HS-5 (cell line): Measurements from ENCODE around the gene ST8SIA6.
"Not testable (repeated sequence)": the region's sequence is repeated elsewhere in the genome, so short reads cannot be mapped to it uniquely, and the experiment has no call there.

Experiments
- DNase-seq: peaks from one replicate; pipeline ENCODE4 v3.0.0-alpha.2; 2012; ENCODE audit warnings: low read depth

Gene ST8SIA6

DNA sequence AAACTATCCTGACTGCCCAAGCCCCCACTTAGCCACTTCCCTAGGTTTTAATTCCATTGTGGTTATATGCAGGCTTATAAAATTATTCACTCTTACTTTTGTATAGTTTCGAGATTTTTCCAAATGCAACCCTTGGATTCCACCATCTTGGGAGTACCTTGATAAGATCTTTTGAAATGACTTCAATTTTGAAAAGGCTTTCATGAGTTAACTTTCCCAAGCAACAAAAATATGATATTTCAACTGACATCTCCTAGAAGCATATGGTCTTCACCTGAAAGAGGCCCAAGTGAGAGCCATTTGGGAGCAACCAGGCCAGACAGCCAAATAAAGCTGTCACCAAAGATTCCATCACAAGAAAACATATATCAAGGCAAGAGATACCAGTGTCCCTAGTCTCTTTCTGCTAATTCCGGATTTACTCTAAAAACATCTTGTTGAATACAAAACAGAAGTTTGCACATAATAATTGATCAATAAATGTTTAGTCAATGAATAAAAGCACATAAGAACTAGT, 1.7 kb upstream of the ST8SIA6 start:
- no peak for DNase-seq

DNA sequence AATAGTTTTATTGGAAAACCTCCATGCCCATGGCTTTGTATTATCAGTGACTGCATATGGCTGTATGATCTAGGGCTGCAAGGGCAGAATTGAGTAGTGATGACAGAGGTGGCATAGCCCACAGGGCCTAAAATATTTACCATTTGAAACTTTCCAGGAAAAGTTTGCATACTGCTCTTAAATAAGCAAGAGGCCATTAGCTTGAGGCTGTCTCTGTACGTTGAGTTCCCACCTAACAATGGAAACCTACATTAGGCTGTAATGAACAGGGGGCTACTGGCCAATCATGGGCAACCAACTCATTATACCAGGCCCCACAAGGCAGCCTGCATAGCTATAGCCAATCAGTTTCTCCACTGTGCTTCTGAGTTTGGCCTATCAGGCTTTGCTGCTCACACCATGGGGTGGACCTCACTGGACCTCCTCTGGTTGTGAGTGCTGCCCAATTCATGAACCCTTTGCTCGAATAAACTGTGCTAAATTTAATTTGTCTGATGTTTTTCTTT, 673 bp upstream of the ST8SIA6 start:
- no peak for DNase-seq

DNA sequence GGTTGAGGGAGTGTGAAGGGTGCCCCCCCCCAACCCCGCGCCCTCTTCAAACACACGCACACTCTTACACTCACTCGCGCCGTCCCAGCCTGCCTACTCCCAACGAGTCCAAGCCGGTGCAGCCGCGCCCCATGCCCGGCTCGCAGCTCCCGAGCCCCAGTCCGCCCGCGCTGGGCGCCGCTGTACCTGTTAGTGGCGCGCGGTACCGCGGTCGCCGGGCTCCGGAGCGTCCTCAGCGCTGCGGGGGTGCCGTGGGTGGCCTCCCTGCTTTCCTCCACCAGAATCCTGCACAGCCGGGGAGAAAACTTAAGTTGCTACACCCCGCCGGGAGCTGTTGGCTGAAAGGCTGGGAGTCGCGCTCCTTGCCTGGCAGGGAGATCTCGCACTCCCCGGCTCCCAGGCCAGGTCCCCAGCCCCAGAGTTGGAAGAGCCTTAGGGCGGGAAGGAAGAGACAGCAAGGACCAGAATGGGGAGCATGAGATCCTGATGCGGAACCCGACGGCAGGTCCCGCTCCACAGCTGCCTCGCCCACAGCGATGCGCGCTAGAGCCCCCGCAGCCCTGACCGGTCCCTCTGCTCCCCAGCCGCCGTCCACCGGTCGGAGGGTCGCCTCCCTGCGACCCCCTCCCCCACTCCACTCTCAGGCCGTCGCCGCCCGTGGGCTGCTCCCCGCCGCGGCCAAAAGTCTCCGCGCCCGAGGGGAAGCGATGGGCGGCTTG, 863 bp downstream of the ST8SIA6 start:
- DNase-seq = no peak

DNA sequence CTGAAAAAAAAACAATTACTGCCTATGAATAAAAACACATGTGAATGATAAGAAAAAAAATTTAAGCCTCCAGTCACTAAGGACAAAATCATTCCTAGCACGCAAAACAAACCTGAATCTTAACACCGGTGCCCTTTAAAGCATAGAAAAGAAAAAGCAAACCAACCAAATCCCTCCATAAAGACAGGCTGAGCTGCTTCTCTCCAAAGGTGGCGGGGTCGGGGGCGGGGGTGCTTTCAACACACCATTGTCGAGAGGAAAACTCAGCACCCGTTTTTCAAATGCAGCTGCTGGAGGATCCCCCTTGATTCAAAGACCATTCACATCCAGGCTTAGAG, 1.4 kb downstream of the ST8SIA6 start:
- DNase-seq = no peak

DNA sequence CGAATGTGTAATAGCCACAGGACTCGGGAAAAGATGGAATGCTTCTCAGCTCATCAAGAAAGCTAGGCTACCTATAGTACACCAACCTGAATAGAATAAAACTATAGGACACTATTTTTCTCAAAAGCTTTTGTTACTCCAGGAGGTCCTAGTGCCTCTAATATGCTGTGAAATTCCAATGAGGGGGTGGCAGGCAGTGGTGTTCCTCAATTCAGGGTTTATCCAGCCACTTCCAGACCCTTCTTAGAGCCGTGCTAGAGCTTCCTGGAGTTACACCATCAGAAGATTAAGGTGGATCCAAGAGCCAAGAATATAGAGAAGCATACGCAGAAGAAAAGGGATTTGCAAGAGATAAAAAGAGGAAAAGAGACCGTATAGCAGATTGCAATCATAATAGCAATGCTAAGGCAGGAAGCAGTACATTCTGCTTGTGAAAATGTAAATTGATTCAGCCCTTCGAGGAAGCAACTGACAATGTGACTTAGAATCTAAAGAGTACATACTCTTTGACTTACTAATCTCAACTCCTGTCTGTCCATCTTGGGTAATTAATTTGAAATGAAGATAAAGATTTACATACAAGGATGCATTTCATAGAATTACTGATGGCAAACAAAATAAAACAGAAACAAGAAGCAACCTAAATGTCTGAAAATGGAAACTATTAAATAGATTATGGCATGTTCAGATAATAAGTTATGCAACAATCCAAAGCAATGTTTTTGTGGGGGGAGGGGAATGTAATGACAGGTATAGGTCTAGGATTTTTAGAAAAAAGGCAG, 2.1 kb downstream of the ST8SIA6 start:
- DNase-seq = no peak

DNA sequence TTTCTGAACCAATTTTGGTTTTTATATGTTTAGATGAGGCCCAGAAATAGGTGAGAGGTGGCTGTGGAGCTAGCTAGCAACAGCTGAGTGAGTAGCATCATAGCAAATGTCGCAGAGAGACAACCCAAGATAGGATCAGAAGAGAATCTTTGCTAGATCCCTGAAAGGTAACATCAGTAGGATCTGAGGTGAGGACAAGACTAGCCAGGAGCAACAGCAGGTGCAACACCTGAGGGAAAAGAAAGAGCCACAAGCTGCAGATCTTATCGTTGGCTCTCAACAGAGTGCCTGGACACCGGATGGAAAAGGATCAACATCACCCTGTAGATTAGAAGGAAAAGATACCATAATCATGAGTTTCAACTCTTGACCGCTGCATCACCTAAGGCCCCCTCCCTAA, 4.4 kb downstream of the ST8SIA6 start:
- DNase-seq = no peak

DNA sequence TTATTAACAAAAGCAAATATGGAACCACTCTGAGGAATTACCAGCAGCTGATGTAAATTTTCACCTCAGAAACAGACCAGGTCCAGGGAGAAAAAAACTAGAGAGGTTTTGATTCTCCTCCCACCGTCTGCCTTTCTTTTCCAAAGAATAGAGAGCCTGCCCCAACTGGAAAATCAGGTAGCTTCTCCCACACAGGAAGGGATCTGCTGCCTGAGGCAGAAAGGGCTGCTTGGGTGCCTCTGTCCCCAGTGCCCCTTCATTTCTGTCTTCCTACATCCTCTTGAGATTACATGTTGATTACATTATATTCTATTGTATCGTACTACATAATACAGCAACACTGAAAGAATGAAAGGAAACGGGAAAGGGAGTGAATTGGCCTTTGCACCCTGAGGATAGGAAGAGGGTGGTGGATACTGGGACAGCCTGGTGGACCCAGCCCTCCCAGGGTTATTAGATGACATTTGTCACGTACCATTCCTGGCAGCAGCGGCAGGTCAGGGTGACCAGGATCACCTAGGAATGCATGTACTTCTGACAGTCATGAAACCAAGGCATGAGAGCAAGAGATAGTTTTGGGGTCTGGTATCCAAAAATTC, 8.9 kb downstream of the ST8SIA6 start:
- no peak for DNase-seq

DNA sequence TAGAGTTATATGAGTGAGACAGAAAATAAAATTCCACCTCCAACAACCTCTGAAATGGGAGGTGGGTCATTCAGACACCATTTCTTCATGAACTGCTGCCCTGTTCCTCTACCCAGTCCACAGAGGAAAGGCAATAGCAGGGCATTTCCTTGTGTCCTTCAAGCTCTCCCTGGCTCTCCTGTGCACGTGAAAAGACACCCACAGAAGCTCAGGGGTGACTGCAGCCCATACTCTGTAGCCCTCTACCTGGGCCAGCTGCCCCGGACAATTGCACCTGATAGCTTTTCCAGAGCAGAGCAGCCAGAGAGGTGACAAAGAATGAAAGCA, 10.0 kb downstream of the ST8SIA6 start:
- DNase-seq = no peak

DNA sequence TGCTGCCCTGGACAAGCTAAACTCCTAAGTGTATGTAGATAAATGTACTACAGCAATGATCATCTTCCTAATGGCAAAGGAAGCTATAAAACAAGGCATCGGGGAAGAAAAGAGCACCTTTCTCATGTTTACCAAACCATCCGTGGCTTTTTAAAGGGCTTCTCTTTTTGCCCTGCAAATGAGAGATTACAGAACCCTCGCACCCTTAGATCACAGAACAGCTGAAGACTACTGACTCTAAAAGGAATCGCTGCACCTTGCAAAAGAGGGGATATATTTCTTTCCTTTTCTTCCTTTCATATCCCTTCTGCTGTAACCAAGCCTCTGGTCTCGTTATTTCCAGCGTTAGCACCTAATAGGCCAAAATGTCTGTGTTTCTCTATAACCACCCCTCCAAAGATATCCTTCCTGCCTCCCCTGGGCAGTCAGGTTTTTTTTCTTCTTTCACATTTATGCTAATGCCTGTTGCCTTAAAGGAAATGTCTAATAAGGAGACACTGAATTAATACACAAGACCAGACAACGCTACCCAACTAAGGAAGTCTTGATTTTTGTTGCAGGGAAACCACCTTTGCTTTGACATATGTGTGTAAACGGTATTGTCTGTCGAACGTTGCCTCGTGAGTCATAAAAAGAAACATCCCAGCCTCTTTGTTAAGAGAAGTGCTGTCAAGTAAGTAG, 10.5 kb downstream of the ST8SIA6 start:
- DNase-seq = no peak

DNA sequence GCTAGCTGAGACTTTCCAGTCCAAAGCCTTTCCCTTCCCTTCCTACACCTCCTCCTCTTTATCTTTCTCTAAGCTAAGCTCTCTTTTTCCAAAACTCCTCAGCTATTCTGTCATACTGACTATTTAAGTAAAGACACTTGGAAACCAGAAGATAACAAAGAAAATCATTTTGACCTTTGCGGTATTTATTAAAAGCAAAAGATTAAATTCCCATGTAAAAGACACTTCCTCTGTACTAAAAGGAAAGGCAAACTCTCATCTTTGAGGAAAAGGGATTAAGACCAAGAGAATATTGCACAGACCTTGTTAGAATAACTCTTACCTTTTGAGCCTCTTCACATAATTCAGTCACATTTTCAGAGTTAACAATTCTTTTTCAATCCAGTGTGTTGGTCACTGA, 15.8 kb downstream of the ST8SIA6 start:
- no peak for DNase-seq

DNA sequence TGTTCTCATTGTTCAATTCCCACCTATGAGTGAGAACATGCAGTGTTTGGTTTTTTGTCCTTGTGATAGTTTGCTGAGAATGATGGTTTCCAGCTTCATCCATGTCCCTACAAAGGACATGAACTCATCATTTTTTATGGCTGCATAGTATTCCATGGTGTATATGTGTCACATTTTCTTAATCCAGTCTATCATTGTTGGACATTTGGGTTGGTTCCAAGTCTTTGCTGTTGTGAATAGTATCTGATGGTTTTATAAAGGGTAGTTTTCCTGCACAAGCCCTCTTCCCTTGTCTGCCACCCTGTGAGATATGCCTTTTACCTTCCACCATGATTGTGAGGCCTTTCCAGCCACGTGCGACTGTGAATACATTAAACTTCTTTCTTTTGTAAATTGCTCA, 17.8 kb downstream of the ST8SIA6 start:
- not testable (repeated sequence) for DNase-seq

DNA sequence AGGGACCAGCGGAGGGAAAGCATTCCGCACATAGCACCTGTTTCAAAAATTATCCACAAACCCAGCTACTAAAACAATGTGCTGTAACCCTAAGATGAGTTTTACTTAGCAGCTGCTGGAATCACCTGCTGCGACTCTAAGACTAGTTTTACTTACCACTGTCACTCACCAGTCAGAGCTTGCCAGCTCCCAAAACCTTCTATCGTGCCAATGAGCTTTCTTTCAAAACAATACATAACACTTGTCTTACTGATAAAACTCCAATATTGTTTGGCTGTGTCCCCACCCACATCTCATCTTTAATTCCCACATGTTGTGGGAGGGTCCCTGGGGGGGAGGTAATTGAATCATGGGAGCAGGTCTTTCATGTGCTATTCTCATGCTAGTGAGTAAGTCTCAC, 18.4 kb downstream of the ST8SIA6 start:
- no peak for DNase-seq

DNA sequence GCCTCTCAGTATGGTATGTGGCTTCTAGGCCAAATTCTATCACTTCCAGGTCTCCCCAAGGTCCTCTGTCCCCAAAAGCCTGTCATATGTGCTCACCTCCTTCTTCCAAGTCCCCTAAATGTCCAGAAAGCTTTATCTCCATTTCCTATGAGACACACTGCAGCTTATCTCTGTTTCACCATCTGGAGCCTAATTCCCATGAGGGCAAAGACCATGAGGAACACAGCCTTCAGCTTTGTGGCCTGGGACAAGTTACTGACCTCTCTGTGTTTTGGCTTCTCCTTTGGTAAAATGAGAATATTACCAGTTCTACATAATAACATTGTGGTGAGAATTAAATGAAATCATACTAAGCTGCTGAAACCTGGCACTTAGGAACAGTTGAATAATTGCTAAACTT, 19.2 kb downstream of the ST8SIA6 start:
- no peak for DNase-seq

DNA sequence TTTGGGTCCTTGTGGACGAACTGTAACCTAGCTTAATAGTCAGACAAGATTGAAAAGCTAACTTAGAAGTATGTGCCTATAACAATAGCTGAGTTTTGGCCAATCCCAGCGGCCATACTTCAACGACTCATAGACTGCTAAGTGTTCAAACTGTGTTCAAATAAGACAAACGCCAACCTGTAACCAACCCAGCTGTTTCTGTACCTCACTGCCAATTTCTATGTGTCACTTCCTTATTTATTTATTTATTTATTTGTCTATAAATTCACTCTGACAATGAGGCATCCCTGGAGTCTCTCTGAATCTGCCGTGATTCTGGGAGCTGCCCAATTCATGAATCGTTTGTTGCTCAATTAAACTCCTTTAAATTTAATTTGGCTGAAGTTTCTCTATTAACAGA, 21.7 kb downstream of the ST8SIA6 start:
- DNase-seq = no peak

DNA sequence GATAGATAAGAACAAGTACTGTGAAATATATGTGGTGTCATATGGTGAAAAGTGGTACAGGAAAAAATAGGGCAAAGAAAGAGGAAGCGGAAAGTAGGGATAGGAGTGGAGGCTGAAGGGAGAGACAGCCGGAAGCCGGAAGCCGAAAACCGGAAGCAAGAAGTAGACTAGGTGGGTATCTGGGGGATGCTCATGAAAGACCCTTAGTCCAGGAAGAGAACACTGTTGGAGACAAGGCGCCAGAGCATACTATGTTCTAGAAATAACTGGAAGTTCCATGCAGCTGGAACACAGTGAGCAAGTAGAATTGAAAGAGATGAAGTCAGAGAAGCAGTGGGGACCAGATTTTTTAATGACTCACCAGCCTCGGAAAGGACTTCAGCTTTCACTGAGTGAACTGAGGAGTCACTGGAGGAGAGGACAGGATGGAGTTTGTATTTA, 22.5 kb downstream of the ST8SIA6 start:
- no peak for DNase-seq

DNA sequence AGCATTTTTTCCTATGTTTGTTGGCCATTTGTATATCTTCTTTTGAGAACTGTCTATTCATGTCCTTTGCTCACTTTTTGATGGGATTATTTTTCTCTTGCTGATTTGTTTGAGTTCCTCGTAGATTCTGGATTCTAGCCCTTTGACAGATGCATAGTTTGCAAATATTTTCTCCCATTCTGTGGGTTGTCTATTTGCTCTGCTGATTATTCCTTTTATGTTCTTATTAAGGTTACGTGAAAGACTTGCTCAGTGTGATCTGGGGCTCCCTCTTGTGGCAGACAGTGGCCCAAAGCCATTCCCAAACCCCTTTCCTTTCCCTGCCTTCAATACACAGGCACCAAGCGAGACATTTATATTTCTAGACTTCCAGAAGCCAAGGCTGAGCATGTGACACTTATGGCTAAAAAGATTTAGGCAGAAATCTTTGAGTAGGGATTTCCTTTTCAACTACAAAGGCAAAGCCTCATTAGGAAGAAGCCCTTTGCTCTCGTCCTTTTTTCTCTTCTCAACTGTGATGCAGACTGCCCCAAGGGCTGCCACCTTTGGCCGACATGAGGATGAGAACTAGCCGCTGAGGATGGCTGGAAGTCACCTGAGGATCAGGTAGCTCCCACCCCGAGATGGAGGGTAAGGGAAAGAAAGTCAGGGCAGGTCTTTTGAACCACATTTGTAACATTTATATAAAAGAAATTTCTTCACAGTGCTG, 23.6 kb downstream of the ST8SIA6 start:
- DNase-seq = no peak

DNA sequence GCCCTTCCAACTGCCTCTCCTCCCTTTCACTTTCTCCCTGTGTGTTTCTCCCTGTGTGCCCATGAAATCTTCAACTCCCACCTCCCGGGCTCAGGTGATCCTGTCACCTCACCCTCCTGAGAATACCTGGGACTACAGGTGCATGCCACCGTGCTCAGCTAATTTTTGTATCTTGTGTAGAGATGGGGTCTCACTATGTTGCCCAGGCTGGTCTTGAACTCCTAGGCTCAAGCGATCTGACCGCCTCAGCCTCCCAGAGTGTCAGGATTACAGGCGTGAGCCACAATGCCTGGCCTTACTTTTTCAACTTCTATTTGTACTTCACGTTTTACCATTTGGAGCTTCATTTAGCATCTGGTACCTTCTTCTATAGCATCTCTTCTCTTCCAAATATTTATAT, 24.9 kb downstream of the ST8SIA6 start:
- no peak for DNase-seq

DNA sequence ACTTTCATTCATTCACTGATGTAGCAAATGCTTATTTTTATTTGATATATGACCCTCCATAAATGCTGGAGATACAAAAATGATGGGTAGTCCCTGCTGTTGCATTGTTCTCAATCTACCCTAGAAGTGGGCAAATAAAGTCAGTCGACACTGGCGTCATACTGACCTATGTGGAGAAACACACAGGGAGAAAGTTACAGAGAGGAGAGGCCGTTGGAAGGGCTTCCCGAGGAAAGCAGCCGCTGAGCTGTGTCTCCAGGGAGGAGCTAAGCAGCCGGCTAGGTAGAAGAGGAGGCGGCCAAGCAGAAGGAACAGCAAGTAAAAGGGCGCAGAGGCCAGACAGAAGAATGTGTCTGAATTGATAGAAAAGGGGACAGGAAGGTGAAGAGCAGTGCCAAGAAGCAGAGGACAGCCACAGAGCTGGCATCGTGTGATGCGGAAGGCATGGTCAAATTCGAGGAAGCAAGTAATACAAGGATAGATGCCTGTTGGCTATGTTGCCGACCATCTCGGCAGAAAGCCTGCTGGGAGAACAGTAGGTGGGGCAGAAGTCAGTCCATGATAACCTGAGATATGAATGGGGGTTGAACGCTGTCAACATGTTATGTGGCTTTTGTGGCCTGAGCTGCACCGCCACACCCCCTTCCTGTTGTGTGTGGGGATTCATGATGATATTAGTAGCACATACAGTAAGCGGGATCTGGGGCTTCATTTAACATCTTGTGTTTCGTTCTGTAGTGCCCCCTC, 25.9 kb downstream of the ST8SIA6 start:
- no peak for DNase-seq

DNA sequence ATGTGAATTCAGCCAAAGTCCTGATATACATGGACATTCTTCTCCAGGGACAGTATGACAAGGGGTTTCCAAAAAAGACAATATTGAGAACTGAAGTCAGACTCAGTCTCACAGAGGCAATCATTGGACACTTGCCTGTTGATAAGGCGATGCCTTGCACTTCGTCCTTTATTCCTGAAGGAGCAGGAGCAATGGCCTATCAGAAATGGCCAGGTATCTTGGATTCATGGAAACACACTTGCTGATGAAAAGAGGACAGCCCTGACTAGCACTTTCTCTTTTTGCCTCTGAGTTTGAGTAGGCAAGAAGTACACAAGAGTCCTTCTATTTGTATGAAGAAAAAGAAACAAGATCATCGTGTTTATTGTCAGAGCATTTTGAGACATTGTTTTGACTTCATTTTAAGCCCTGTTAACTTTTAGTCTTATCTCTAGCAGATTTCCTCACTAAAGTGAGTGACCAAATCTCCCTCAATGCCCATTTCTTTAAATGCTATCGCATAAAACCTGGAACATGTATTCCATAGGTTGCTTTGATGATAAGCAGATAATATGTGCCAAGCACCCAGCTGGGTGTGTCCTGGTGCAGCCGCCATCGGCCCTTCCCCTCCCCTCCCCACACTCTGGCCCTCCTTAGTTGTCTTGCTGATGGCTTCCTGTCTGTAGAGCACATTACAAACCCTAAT, 26.6 kb downstream of the ST8SIA6 start:
- DNase-seq = no peak

DNA sequence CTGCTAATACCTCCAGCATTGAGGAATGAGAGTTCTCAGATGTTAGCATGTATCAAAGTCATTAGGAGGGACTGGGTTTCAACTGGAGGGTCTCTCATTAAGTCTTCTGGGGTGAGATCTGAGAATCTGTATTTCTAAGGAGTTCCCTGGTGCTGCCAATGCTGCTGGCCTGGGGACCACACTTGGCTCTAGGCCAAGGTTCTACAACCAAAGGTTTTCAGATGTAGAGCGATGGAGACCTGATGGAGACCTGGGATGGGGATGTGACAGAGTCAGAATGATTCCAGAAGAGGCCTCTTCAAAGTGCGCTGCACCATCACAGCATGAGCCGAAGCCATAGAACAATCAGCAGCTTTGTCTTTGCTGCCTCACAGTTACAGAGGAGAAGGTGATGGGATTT, 27.2 kb downstream of the ST8SIA6 start:
- DNase-seq = no peak
